Measurements from ENCODE around the gene RPL18A.

The RPL18A gene

DNA sequence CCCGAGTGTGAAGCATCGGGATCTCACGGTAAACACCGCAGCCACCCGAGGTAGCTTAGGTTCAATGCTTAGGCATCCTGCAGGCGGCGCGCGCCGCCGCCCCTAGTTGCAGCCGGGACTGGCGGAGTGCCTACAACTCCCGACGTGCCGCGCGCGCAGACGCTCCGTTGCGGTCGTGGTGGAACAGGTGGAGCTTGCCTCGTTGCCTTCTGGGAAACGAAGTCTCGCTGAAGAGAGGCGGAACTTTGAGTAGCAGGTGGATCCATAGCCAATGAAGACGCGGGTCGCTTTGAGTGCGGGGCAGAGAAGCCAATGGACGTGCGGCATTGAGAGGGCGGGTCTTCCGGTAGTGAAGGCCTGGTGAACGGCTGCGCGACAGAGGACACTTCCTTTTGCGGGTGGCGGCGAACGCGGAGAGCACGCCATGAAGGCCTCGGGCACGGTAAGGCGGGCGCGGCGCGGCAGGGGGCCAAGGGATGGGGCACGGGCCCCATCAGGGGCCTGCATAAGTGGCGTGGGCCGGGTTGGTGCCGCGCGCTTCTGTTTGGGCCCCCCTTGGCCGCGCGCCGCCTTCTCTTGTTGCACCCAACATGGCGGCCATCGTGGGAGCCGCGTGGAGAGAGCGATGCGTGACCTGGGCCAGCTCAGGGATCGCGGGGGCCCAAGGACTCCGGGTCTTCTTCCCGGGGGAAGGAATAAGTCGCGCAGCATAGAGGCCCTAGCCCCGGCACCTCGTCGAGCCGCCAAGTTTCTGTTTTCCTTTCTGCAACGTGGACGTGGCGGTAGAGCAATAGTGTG is at the start of gene RPL18A:
TSS of gene RPL18A (plus strand) at position 378 of the 798 bp plus-strand sequence. CDS start at position 425, 47 bp downstream.
- ATAC-seq (ENCODE audit: insufficient read depth, low read depth) = peak; percentile 93
- peak within 1 kb of the TSS; percentile 99 to 100 for H3K4me3 ChIP-seq (ENCODE audit: low read depth in 1 of 2, low read length in 2 of 2)
- peak within 1 kb of the TSS; percentile 98 for H3K9ac ChIP-seq (ENCODE audit: low read depth, low read length)
- H2AFZ ChIP-seq (ENCODE audit: low read depth, low read length) = peak within 1 kb of the TSS; percentile 93
- peaks cover 46% of the 10 kb centered on the region for H4K20me1 ChIP-seq (ENCODE audit: insufficient read depth, low read length)
- peak within 1 kb of the TSS; percentile 95 for H3K27ac ChIP-seq (ENCODE audit: low read length)
- peaks cover 28% of the 10 kb centered on the region for H3K4me1 ChIP-seq (ENCODE audit: insufficient read depth, low read length)
- peak within 1 kb of the TSS; percentile 89 for H3K4me2 ChIP-seq (ENCODE audit: insufficient read depth, low read length)
- H3K79me2 ChIP-seq (ENCODE audit: insufficient read depth, low read length) = peaks cover 33% of the 10 kb centered on the region
- H3K36me3 ChIP-seq (ENCODE audit: insufficient read depth, low read length) = peaks cover 48% of the 10 kb centered on the region
- H3K9me3 ChIP-seq (ENCODE audit: insufficient read depth, low read length, severe bottlenecking) = no peaks in the 10 kb centered on the region
- peak; percentile 100 for DNase-seq
- TF ChIP-seq, protein P1, sequence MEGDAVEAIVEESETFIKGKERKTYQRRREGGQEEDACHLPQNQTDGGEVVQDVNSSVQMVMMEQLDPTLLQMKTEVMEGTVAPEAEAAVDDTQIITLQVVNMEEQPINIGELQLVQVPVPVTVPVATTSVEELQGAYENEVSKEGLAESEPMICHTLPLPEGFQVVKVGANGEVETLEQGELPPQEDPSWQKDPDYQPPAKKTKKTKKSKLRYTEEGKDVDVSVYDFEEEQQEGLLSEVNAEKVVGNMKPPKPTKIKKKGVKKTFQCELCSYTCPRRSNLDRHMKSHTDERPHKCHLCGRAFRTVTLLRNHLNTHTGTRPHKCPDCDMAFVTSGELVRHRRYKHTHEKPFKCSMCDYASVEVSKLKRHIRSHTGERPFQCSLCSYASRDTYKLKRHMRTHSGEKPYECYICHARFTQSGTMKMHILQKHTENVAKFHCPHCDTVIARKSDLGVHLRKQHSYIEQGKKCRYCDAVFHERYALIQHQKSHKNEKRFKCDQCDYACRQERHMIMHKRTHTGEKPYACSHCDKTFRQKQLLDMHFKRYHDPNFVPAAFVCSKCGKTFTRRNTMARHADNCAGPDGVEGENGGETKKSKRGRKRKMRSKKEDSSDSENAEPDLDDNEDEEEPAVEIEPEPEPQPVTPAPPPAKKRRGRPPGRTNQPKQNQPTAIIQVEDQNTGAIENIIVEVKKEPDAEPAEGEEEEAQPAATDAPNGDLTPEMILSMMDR (IDR thresholded peaks at IDR 0.05; ENCODE audit: borderline replicate concordance, extremely low read depth, low read length, poor library complexity, severe bottlenecking) = peak; percentile 95
- no peak for TF ChIP-seq EZH2 (IDR thresholded peaks at IDR 0.05; ENCODE audit: borderline replicate concordance, low read depth, low read length, severe bottlenecking)
- no peaks in the 10 kb centered on the region for H3K27me3 ChIP-seq (ENCODE audit: insufficient read depth, low read length, poor library complexity)

DNA sequence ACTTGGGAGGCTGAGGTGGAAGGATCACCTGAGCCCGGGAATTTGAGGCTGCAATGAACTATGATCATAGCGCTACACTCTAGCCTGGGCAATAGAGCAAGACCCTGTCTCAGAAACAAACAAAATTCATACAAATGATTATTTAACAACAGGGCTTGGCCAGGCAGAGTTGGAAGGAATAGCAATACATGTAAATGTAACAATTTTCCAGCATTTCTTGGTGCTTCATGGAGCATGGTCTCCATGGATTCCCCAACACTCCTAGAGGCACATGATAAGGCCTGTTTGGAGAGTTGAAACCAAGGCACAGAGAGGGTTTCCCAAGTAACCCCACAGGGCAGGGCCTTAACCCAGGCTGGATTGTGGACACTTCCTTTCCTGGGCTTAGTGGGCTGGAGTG is 48.6 kb upstream of the RPL18A start:
- Histone ChIP-seq H4K20me1 (ENCODE audit: insufficient read depth, low read length) (no peaks in the 10 kb centered on the region), H2AFZ (ENCODE audit: low read depth, low read length) (no peak overlapping the region), H3K4me2 (ENCODE audit: insufficient read depth, low read length) (no peak overlapping the region), H3K4me1 (ENCODE audit: insufficient read depth, low read length) (no peaks in the 10 kb centered on the region), H3K27me3 (ENCODE audit: insufficient read depth, low read length, poor library complexity) (peaks cover 10% of the 10 kb centered on the region), H3K9ac (ENCODE audit: low read depth, low read length) (no peak overlapping the region), H3K79me2 (ENCODE audit: insufficient read depth, low read length) (no peaks in the 10 kb centered on the region), H3K4me3 (ENCODE audit: low read depth in 1 of 2, low read length in 2 of 2) (no peak overlapping the region), H3K36me3 (ENCODE audit: insufficient read depth, low read length) (no peaks in the 10 kb centered on the region), H3K27ac (ENCODE audit: low read length) (no peak overlapping the region), H3K9me3 (ENCODE audit: insufficient read depth, low read length, severe bottlenecking) (no peaks in the 10 kb centered on the region)
- ATAC-seq (ENCODE audit: insufficient read depth, low read depth) = no peak
- DNase-seq = no peak
- TF ChIP-seq, protein P1 (IDR thresholded peaks at IDR 0.05; ENCODE audit: borderline replicate concordance, extremely low read depth, low read length, poor library complexity, severe bottlenecking) = no peak
- TF ChIP-seq EZH2 (IDR thresholded peaks at IDR 0.05; ENCODE audit: borderline replicate concordance, low read depth, low read length, severe bottlenecking) = no peak

DNA sequence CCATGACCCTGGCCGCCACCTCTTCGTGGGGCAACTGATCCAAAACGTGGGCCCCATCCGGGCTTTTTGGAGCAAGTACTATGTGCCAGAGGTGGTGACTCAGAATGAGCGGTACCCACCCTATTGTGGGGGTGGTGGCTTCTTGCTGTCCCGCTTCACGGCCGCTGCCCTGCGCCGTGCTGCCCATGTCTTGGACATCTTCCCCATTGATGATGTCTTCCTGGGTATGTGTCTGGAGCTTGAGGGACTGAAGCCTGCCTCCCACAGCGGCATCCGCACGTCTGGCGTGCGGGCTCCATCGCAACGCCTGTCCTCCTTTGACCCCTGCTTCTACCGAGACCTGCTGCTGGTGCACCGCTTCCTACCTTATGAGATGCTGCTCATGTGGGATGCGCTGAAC is 48.0 kb upstream of the RPL18A start:
- H3K27ac ChIP-seq (ENCODE audit: low read length) = no peak overlapping the region
- H3K4me2 ChIP-seq (ENCODE audit: insufficient read depth, low read length) = no peak overlapping the region
- H3K4me1 ChIP-seq (ENCODE audit: insufficient read depth, low read length) = no peaks in the 10 kb centered on the region
- no peak for DNase-seq
- no peak overlapping the region for H3K4me3 ChIP-seq (ENCODE audit: low read depth in 1 of 2, low read length in 2 of 2)
- H3K79me2 ChIP-seq (ENCODE audit: insufficient read depth, low read length) = no peaks in the 10 kb centered on the region
- peaks cover 8% of the 10 kb centered on the region for H3K27me3 ChIP-seq (ENCODE audit: insufficient read depth, low read length, poor library complexity)
- no peak overlapping the region for H3K9ac ChIP-seq (ENCODE audit: low read depth, low read length)
- no peak overlapping the region for H2AFZ ChIP-seq (ENCODE audit: low read depth, low read length)
- H4K20me1 ChIP-seq (ENCODE audit: insufficient read depth, low read length) = no peaks in the 10 kb centered on the region
- ATAC-seq (ENCODE audit: insufficient read depth, low read depth) = no peak
- TF ChIP-seq EZH2 (IDR thresholded peaks at IDR 0.05; ENCODE audit: borderline replicate concordance, low read depth, low read length, severe bottlenecking) = no peak
- TF ChIP-seq, protein P1 (IDR thresholded peaks at IDR 0.05; ENCODE audit: borderline replicate concordance, extremely low read depth, low read length, poor library complexity, severe bottlenecking) = no peak
- H3K36me3 ChIP-seq (ENCODE audit: insufficient read depth, low read length) = no peaks in the 10 kb centered on the region
- H3K9me3 ChIP-seq (ENCODE audit: insufficient read depth, low read length, severe bottlenecking) = no peaks in the 10 kb centered on the region

All from DND-41 (cell line).